ENCODE data around the gene RHOT2.

- TF ChIP-seq CTCF (conservative IDR thresholded peaks at IDR 0.05) (no peak), ZFX (IDR thresholded peaks at IDR 0.05) (no peak)
Measured at GRCh38 chr16:662597-662996, 5.3 kb upstream of the RHOT2 start.
